Skeletal muscle satellite cell (primary cell): ENCODE results near the gene UBE2V1.
A peak's percentile ranks its signal among the peaks of the same experiment; 100 is the strongest.

Experiments used
- H3K27me3 ChIP-seq: 2 replicates; pipeline ENCODE4 v1.7.0; 2013; ENCODE audit warnings: low read length; ENCODE audit not compliant: control insufficient read depth, insufficient read depth
- H3K36me3 ChIP-seq: 2 replicates; pipeline ENCODE4 v1.7.0; 2013; ENCODE audit warnings: mild to moderate bottlenecking, control low read depth, low read length; ENCODE audit not compliant: insufficient read depth
- H3K4me1 ChIP-seq: 2 replicates; pipeline ENCODE4 v1.7.0; 2013; ENCODE audit warnings: low read length; ENCODE audit not compliant: control insufficient read depth, insufficient read depth
- H3K4me2 ChIP-seq: 2 replicates; pipeline ENCODE4 v1.7.0; 2013; ENCODE audit warnings: mild to moderate bottlenecking, low read length
- H3K4me3 ChIP-seq: 2 replicates; pipeline ENCODE4 v1.7.0; 2013; ENCODE audit warnings: low read length
- H3K9ac ChIP-seq: 2 replicates; pipeline ENCODE4 v1.7.0; 2013; ENCODE audit warnings: mild to moderate bottlenecking, low read depth, low read length, moderate library complexity
- H3K9me3 ChIP-seq: replicated peaks from 2 replicates; pipeline ENCODE4 v1.7.0; 2013; ENCODE audit warnings: mild to moderate bottlenecking, control low read depth, low read length

UBE2V1 gene

DNA sequence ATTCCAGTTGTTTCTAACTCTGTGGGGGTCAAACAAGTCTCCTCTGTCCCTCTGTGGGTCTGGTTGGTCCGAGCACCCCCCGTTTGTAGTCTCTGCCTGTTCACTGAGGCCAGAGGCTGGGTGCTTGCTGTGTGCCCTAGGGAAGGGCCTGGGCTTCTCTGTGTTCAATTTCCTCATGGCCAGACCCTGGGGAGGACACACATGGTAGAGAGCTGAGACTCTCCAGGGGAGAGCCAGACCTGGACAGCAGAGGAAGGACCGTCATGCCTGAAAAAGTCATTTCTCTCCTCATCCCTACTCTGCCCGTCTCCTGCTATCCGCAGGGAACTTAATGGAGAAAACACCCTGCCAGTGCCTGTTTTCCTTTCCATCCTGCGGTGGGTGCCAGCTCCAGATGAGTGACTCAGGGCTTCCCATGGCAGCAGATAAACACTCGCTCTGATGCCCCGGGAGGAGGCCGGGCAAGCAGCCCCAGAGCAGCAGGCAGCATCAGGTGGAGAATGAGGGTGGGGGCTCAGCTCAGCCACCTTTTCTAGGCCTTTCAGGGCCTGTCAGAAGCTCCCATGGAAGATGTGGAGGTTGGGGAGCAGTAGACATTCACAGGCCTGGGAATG, 78.3 kb downstream of the UBE2V1 start:
- peak overlapping the region; percentile 79 for H3K9ac ChIP-seq
- H3K36me3 ChIP-seq: no peaks in the 10 kb centered on the region
- H3K4me1 ChIP-seq: peaks cover 37% of the 10 kb centered on the region
- no peak overlapping the region for H3K4me3 ChIP-seq
- peak overlapping the region; percentile 68 for H3K4me2 ChIP-seq
- peaks cover 13% of the 10 kb centered on the region for H3K27me3 ChIP-seq
- peaks cover under 1% of the 10 kb centered on the region for H3K9me3 ChIP-seq

DNA sequence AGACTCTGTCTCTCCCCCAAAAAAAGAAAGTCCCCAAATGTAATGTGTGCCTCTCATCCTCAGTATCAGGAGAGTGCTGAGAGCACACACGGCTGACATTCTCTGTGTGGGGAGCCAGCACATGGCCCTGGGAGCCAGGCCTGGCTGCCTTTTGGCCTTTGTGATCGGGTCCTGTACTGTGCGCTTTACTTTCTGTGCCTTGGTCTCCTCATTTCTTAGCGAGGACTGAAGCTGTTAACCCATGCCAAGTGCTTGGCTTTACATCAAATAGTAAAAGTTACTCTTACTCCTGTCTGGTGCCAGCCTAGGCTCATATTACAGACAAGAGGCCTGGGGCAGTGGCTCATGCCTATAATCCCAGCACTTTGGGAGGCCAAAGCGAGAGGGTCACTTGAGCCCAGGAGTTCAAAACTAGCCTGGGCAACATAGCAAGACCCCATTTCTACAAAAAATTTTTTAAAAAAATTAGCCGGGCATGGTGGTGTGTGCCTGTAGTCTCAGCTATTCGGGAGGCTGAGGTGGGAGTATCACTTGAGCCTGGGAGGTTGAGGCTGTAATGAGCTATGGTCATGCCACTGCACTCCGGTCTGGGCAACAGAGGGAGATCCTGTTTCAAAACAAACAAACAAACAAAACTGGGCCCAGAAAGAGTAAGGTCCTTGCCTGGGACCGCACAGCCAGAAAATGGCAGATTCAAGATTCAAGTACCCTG, 79.8 kb downstream of the UBE2V1 start:
- peak overlapping the region; percentile 40 for H3K9ac ChIP-seq
- H3K4me2 ChIP-seq: no peak overlapping the region
- H3K4me3 ChIP-seq: no peak overlapping the region
- H3K27me3 ChIP-seq: peaks cover 9% of the 10 kb centered on the region
- peaks cover 8% of the 10 kb centered on the region for H3K9me3 ChIP-seq
- H3K36me3 ChIP-seq: no peaks in the 10 kb centered on the region
- H3K4me1 ChIP-seq: peaks cover 42% of the 10 kb centered on the region
